OCI-LY3 (cell line): ENCODE measurements around the gene TAF1.
"Not testable (repeated sequence)": the region's sequence is repeated elsewhere in the genome, so short reads cannot be mapped to it uniquely, and the experiment has no call there.

Source experiments
- H2AFZ ChIP-seq: fragments of 200-600, 300-600 bp; shearing (Covaris generic); 2 replicates; pipeline ENCODE4 v1.6.0; 2014; ENCODE audit warnings: antibody characterized with exemption, low read depth, low read length
- H3K27ac ChIP-seq: fragments of 200-600, 300-600 bp; sonication (generic); 2 replicates; pipeline ENCODE4 v1.5.1; 2014; ENCODE audit warnings: mild to moderate bottlenecking, low read length, moderate library complexity, mixed read lengths
- H3K27me3 ChIP-seq: fragments of 200-600, 300-600 bp; sonication (generic); 2 replicates; pipeline ENCODE4 v1.6.1; 2014; ENCODE audit warnings: low read depth, low read length, mixed read lengths
- H3K36me3 ChIP-seq: fragments of 200-600, 300-600 bp; sonication (generic); replicated peaks from 2 replicates; pipeline ENCODE3; 2014; ENCODE audit warnings: low read depth, low read length, mixed read lengths
- H3K4me1 ChIP-seq: fragments of 300-600, 200-600 bp; sonication (generic); 2 replicates; pipeline ENCODE4 v1.6.1; 2014; ENCODE audit warnings: low read length, mixed read lengths
- H3K4me2 ChIP-seq: fragments of 200-600, 300-600 bp; sonication (generic); 2 replicates; pipeline ENCODE4 v1.6.1; 2014; ENCODE audit warnings: low read length, mixed read lengths
- H3K4me3 ChIP-seq: fragments of 300-600, 200-600 bp; sonication (generic); 2 replicates; pipeline ENCODE4 v1.5.1; 2014; ENCODE audit warnings: antibody characterized with exemption, mild to moderate bottlenecking, low read length, moderate library complexity
- H3K79me2 ChIP-seq: fragments of 300-600, 200-600 bp; shearing (Covaris generic); 2 replicates; pipeline ENCODE4 v1.6.1; 2014; ENCODE audit warnings: mild to moderate bottlenecking, low read length, mixed read lengths
- H3K9ac ChIP-seq: fragments of 300-600, 200-600 bp; shearing (Covaris generic); 2 replicates; pipeline ENCODE4 v1.6.0; 2014; ENCODE audit warnings: mild to moderate bottlenecking, low read length, moderate library complexity
- H3K9me3 ChIP-seq: fragments of 200-600, 300-600 bp; shearing (Covaris generic); 2 replicates; pipeline ENCODE4 v1.6.1; 2014; ENCODE audit warnings: low read length, mixed read lengths; ENCODE audit not compliant: insufficient read depth
- H4K20me1 ChIP-seq: fragments of 200-600, 300-600 bp; sonication (generic); 2 replicates; pipeline ENCODE4 v1.6.1; 2016; ENCODE audit warnings: low read length, mixed read lengths; ENCODE audit not compliant: insufficient read depth
- EZH2phosphoT487 ChIP-seq: fragments of 200-600 bp; shearing (Covaris generic); IDR thresholded peaks from 2 replicates; pipeline ENCODE4 v1.6.1; 2018; ENCODE audit warnings: antibody characterized with exemption, mixed run types, low read depth
- TF ChIP-seq, protein P1 (sequence below): fragments of 200-600, 300-600 bp; sonication (generic); IDR thresholded peaks from 2 replicates; pipeline ENCODE4 v1.5.1; 2014; ENCODE audit warnings: antibody characterized with exemption, low read length, low read depth

TAF1 gene

DNA sequence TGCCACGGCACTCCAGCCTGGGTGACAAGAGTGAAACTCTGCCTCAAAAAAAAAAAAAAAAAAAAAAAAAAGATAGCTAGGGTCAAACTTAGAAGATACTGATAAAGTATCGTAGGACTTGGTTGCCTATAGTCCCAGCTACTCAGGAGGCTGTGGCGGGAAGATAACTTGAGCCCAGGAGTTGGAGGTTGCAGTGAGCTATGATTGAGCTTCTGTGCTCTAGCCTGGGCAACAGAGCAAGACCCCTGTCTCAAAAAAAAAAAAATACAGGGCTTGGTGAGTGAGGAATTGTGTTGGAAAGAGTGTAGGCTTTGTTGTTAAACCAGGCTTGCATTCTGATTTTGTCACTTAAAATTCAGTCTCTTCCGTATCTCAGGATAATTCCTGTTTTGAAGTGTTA is 6.2 kb downstream of the TAF1 start:
- Histone ChIP-seq H3K27me3 (no peaks in the 10 kb centered on the region), H3K36me3 (peaks cover 32% of the 10 kb centered on the region), H3K4me2 (no peak overlapping the region), H3K9me3 (no peaks in the 10 kb centered on the region), H3K4me3 (no peak overlapping the region), H3K9ac (no peak overlapping the region), H3K79me2 (peaks cover 53% of the 10 kb centered on the region), H3K4me1 (peaks cover 9% of the 10 kb centered on the region), H4K20me1 (no peaks in the 10 kb centered on the region), H2AFZ (no peak overlapping the region), H3K27ac (no peak overlapping the region)
- no peak for TF ChIP-seq EZH2phosphoT487
- TF ChIP-seq, protein P1, sequence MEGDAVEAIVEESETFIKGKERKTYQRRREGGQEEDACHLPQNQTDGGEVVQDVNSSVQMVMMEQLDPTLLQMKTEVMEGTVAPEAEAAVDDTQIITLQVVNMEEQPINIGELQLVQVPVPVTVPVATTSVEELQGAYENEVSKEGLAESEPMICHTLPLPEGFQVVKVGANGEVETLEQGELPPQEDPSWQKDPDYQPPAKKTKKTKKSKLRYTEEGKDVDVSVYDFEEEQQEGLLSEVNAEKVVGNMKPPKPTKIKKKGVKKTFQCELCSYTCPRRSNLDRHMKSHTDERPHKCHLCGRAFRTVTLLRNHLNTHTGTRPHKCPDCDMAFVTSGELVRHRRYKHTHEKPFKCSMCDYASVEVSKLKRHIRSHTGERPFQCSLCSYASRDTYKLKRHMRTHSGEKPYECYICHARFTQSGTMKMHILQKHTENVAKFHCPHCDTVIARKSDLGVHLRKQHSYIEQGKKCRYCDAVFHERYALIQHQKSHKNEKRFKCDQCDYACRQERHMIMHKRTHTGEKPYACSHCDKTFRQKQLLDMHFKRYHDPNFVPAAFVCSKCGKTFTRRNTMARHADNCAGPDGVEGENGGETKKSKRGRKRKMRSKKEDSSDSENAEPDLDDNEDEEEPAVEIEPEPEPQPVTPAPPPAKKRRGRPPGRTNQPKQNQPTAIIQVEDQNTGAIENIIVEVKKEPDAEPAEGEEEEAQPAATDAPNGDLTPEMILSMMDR, result no peak

DNA sequence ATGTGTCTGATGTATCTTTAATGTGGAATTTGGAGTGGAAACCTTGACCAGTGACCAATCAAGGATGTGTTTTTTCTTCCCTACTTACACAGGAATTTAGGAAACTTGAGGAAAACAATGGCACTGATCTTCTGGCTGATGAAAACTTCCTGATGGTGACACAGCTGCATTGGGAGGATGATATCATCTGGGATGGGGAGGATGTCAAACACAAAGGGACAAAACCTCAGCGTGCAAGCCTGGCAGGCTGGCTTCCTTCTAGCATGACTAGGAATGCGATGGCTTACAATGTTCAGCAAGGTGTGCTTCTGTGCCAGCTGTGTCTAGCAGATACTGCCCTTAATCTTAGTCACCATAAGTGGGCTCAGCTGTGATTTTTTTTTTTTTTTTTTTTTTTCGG is 12.6 kb downstream of the TAF1 start:
- H3K36me3 ChIP-seq, result peaks cover 31% of the 10 kb centered on the region
- peaks cover 4% of the 10 kb centered on the region; the same call in 1 of the 2 replicates for H3K79me2 ChIP-seq
- H3K4me3 ChIP-seq, result no peak overlapping the region
- no peaks in the 10 kb centered on the region for H4K20me1 ChIP-seq
- no peaks in the 10 kb centered on the region for H3K27me3 ChIP-seq
- H3K4me1 ChIP-seq, result no peaks in the 10 kb centered on the region
- H3K9me3 ChIP-seq, result no peaks in the 10 kb centered on the region
- no peak overlapping the region for H3K9ac ChIP-seq
- no peak for TF ChIP-seq EZH2phosphoT487
- TF ChIP-seq, protein P1, result no peak
- H2AFZ ChIP-seq, result no peak overlapping the region
- no peak overlapping the region for H3K27ac ChIP-seq
- no peak overlapping the region for H3K4me2 ChIP-seq

DNA sequence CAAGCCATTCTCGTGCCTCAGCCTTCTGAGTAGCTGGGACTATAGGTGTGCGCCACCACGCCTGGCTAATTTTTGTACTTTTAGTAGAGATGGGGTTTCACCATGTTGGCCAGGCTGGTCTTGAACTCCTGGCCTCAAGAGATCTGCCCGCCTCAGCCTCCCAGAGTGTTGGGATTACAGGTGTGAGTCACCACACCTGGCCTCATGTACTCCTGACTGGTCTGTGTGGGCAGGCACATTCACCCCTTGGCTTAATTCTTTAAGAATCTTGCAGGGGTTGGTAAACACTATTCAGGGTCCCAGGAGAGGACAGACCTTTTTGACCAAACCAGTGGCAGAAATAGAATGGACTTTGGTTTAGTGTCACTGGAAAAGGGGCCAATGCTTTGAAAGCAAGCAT is 25.6 kb downstream of the TAF1 start:
- not testable (repeated sequence) for H3K4me2 ChIP-seq, H3K27ac ChIP-seq, H3K9ac ChIP-seq, H3K27me3 ChIP-seq, H3K9me3 ChIP-seq, H2AFZ ChIP-seq, H3K79me2 ChIP-seq, H3K4me3 ChIP-seq, H3K4me1 ChIP-seq, H4K20me1 ChIP-seq
- H3K36me3 ChIP-seq, result peaks cover 35% of the 10 kb centered on the region

DNA sequence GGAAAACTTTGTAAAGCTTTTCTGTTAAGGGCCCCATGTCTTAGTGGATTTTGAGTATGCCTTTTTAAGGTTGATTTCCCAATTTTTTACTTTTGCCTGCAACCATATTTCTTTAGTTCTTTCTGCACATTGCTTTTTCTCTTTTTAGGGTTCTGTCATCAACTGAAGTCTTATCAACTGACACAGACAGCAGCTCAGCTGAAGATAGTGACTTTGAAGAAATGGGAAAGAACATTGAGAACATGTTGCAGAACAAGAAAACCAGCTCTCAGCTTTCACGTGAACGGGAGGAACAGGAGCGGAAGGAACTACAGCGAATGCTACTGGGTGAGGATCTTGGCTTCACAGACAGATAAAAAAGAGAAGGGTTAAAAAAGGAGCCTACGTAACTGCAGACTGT is 27.8 kb downstream of the TAF1 start:
- Histone ChIP-seq H3K9ac (no peak overlapping the region), H3K9me3 (no peaks in the 10 kb centered on the region), H3K79me2 (no peaks in the 10 kb centered on the region), H3K4me1 (no peaks in the 10 kb centered on the region), H3K27me3 (no peaks in the 10 kb centered on the region), H3K4me3 (no peak overlapping the region), H4K20me1 (no peaks in the 10 kb centered on the region), H3K36me3 (peaks cover 33% of the 10 kb centered on the region), H2AFZ (no peak overlapping the region), H3K27ac (no peak overlapping the region), H3K4me2 (no peak overlapping the region)
- TF ChIP-seq, protein P1, result no peak
- no peak for TF ChIP-seq EZH2phosphoT487

DNA sequence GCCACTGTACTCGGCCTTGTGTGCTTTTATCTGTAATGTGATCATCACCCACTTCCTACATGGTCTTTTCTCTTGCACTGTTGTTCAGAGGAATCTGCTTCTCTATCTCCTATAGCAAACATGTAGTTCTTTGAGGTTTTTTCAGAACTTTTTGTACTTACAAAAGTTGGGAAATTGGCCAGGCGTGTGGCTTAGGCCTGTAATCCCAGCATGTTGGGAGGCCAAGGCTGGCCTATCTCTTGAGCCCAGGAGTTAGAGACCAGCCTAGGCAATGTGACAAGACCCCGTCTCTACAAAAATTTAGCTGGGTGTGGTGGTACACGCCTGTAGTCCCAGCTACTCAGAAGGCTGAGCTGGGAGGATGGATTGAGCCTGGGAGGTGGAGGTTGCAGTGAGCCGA is 30.4 kb downstream of the TAF1 start:
- H3K9ac ChIP-seq, result no peak overlapping the region

More for the DNA sequence above, 30.4 kb downstream of the TAF1 start:
- Histone ChIP-seq H3K79me2 (no peaks in the 10 kb centered on the region), H3K9me3 (no peaks in the 10 kb centered on the region), H3K27ac (no peak overlapping the region), H3K4me3 (no peak overlapping the region), H3K36me3 (peaks cover 28% of the 10 kb centered on the region), H3K27me3 (no peaks in the 10 kb centered on the region), H3K4me1 (no peaks in the 10 kb centered on the region), H3K4me2 (no peak overlapping the region), H2AFZ (no peak overlapping the region), H4K20me1 (no peaks in the 10 kb centered on the region)
- TF ChIP-seq, protein P1, result no peak
- no peak for TF ChIP-seq EZH2phosphoT487
